OCI-LY7 (cell line): Measurements from ENCODE around the gene THEM5.
"Not testable (repeated sequence)": the region's sequence is repeated elsewhere in the genome, so short reads cannot be mapped to it uniquely, and the experiment has no call there.

Experiments used
- CTCF ChIP-seq: fragments of 200-600 bp; sonication (generic); conservative IDR thresholded peaks from 2 replicates; pipeline ENCODE4 v1.5.1; 2014; ENCODE audit warnings: mild to moderate bottlenecking, antibody characterized with exemption, low read length, moderate library complexity, mixed read lengths
- EZH2phosphoT487 ChIP-seq: fragments of 200-600 bp; sonication (generic); IDR thresholded peaks from 2 replicates; pipeline ENCODE4 v1.6.1; 2018; ENCODE audit warnings: low read depth, borderline replicate concordance, mild to moderate bottlenecking, mixed run types, antibody characterized with exemption, low read length, moderate library complexity, mixed read lengths

GRCh38 chr1:151882918-151883317 lies 29.4 kb upstream of the THEM5 start:
- not testable (repeated sequence) for TF ChIP-seq CTCF, EZH2phosphoT487
